Stimulated activated naive CD4-positive, alpha-beta T cell (primary cell): ENCODE results near the gene PEX16.

Experiments used
- DNase-seq, 6 experiments: peaks; one replicate each; lab custom pipeline; 2025; lab: John Stamatoyannopoulos, UW

The PEX16 gene

DNA sequence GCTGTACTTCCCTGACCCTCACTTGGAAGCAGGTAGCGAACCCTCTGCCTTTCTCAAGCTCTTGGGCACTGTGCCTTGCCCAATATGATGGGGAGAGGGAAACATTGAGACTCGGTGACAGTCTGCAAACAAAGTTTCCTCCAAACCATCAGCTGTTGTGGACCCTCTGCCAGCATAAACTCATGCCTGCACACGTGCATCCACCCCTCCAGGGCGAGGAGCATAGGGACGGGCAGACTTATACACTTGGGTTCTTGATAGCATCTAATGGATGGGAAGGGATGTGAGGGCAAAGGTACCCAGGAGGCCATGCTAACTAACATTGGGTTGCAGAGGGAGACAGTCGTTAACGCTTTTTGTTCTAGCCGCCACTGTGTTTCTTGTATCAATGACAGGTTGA lies 40.5 kb downstream of the PEX16 start:
- no peak for DNase-seq

DNA sequence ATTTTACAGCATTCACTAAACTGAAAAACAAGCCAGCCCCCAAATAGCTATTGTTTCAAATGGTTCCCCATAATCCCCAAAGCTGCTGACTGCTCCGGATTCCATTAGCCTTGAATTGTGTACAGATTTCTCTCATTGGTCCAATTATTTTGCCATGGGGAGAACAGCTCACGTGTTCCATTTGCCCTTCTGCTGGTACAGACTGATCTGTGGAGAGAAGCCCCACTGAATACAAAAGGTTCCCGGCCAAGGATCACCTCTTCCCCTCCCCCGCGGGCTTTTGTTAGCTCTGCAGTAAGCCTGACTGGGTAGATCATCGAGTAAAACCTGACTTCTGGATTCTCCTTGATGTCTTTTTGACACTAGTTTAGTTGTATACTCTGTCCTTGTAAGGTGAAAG lies 41.3 kb downstream of the PEX16 start:
- no peak for DNase-seq

DNA sequence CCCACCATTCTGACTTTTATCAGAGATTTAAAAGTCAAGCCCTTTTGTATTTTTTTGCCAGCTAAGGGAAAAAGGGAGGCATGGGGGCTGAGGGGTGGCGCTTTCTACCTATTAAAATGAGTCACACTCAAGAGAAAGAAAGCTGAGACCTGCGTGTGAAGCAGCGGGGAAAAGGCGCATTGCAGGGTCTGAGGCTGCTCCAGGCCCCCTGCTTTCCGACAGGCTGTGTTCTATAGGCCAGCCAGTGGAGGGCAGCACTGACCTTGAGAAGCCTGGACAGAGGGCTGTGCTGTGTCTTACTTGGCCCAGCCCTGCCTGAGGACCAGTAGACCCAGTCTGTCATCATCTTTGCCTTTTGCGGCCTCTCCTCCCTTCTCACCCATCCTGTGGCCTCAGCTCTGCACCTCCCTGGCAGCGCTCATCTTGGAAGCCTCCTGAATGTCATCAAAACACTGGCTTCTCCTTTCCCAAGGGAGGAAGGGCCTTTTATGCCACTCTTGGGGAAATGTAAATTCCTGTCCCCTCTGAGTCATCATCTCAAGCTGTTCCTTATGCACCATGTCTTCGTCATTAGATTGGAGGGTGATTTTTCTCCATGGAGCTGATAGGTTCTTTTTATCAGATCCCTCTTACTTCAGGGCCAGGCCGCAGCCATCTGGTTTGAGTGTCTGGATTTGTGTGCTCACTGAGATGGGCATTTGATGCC lies 44.9 kb downstream of the PEX16 start:
- DNase-seq: peak in 2 of 6 experiments; percentile 8 to 17

DNA sequence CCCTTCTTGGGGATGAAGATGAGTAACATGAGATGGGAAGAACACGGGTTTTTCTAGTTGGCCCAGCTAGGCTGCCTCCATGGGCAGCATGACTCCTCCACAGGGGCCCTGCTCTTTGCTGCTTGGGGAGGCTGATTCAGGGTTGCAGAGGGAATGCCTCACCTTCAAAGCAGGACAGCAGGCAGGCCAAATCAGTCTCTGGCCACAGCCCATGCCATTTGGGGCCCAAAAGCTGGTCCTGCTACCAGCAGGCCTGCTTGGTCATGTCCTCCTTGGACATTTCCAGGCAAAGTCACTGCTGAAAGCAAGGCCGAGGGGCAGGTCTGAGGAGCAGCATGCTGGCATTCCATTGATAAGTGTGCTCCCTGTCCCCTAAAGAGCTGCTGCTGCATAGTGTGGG lies 46.0 kb downstream of the PEX16 start:
- DNase-seq: no peak

DNA sequence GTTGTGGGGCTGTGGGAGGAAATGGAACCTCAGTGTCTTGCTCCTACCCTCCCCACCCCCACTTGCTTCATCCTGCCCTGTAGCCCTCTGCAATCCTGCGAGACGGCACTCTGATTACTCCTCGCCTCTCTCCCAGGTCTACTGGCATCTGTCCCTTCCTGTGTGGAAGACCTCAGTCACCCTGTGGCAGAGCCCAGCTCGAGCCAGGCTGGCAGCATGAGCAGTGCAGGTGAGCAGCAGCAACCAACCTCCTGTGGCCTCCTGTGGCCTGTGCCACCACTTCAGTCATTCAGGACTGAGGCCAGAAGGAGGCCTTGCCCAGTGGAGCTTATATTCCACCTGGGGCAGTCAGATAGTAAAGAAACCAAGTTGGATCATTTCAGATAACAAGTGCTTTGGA lies 47.0 kb downstream of the PEX16 start:
- no peak for DNase-seq

DNA sequence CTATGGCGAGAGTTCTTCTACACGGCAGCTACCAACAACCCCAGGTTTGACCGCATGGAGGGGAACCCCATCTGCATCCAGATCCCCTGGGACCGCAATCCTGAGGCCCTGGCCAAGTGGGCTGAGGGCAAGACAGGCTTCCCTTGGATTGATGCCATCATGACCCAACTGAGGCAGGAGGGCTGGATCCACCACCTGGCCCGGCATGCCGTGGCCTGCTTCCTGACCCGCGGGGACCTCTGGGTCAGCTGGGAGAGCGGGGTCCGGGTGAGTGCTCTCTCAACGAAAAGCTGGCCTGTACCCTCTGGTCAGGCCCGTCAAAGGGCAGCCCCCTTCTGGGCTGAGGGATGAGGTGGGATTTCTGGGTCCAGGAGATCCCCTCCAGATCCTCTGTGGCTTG lies 48.1 kb downstream of the PEX16 start:
- no peak for DNase-seq

DNA sequence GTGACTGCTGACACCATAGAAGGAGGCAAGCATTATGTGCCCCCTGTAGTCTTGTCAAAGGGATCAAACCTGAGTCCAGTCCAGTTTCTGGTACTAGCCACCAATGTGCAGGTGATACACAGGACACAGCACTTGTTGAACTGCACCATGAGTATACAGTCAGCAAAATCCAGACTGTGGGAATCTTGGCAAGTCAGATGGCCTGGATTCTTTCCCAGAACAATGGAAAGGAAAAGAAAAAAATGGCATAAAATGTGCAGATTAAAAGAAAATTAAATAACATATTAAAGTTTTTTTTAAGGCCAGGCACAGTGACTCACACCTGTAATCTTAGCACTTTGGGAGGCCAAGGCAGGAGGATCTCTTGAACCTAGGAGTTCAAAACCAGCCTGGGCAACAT lies 53.6 kb downstream of the PEX16 start:
- no peak for DNase-seq

DNA sequence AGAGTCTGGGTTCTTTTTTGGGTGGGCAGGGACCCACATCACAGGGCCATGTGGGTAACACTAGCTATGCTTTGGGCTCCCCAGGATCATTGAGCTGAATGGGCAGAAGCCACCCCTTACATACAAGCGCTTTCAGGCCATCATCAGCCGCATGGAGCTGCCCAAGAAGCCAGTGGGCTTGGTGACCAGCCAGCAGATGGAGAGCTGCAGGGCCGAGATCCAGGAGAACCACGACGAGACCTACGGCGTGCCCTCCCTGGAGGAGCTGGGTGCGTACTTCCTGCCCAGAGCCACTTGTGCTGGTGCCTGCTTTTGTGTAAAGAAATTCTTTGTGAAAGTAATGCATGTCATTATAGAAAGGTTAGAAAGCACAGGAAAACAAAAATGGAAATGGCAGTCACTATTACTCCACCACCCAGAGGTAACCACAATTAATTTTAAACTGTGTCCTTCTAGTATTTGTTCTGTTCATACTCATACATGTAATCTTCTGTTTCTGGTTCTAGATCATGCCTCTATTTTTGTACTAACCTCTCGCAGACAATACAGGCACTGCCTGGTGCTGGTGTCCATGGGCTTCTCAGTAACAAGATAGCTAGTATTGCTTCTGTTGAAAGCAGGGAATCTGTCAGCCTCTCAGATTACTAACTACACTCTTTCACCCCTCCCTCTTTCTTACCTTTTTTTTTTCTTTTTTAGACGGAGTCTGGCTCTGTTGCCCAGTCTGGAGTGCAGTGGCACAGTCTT lies 56.7 kb downstream of the PEX16 start:
- no peak for DNase-seq

DNA sequence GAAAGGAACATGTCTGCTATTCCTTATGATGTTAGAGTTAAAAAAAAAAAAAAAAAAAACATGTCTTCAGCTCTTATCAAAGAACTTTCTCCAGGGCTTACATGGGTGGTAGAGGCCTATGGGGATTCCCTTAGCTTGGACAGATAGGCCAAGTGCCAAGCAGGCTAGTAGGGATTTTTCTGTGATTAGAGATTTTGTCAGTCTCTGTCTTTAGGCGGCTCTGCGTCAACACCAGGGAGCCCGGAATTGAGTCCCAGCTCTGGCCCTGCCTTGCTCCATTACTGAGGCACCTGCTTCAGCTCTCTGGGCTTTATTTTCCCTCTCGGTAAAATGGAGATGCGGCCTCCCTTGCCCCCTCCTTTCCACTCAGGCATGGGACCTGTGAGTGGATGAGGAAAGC lies 57.3 kb downstream of the PEX16 start:
- DNase-seq: no peak
